ES-I3 (cell line): ENCODE results near the gene KLHDC4.
"Not testable (repeated sequence)": the region's sequence is repeated elsewhere in the genome, so short reads cannot be mapped to it uniquely, and the experiment has no call there.

Experiments used
- H3K36me3 ChIP-seq: 2 replicates; pipeline ENCODE4 v1.6.1; 2013; ENCODE audit warnings: mild to moderate bottlenecking, low read length, control low read depth, moderate library complexity; ENCODE audit not compliant: insufficient read depth
- H3K4me1 ChIP-seq: 2 replicates; pipeline ENCODE4 v1.6.1; 2013; ENCODE audit warnings: mild to moderate bottlenecking, control low read depth, low read length; ENCODE audit not compliant: insufficient read depth
- H3K9ac ChIP-seq: 2 replicates; pipeline ENCODE4 v1.6.1; 2013; ENCODE audit warnings: low read depth, mild to moderate bottlenecking, low read length, moderate library complexity
- H3K9me3 ChIP-seq: 2 replicates; pipeline ENCODE4 v1.6.1; 2013; ENCODE audit warnings: mild to moderate bottlenecking, low read length, moderate library complexity; ENCODE audit not compliant: control insufficient read depth, insufficient read depth

The KLHDC4 gene

GRCh38 chr16:87794485-87795078 lies 28.8 kb upstream of the KLHDC4 start:
- H3K4me1 ChIP-seq, result no peaks in the 10 kb centered on the region
- no peaks in the 10 kb centered on the region for H3K9me3 ChIP-seq
- no peak overlapping the region for H3K9ac ChIP-seq
- no peaks in the 10 kb centered on the region for H3K36me3 ChIP-seq

- Histone ChIP-seq H3K9me3 (no peaks in the 10 kb centered on the region), H3K9ac (no peak overlapping the region), H3K4me1 (no peaks in the 10 kb centered on the region), H3K36me3 (no peaks in the 10 kb centered on the region)
Observed at GRCh38 chr16:87792205-87792565, 26.4 kb upstream of the KLHDC4 start.

GRCh38 chr16:87791295-87792204 lies 25.8 kb upstream of the KLHDC4 start:
- Histone ChIP-seq H3K4me1 (no peaks in the 10 kb centered on the region), H3K9me3 (no peaks in the 10 kb centered on the region), H3K9ac (no peak overlapping the region), H3K36me3 (no peaks in the 10 kb centered on the region)

- H3K9ac ChIP-seq, result no peak overlapping the region
- H3K36me3 ChIP-seq, result no peaks in the 10 kb centered on the region
- H3K4me1 ChIP-seq, result no peaks in the 10 kb centered on the region
- H3K9me3 ChIP-seq, result no peaks in the 10 kb centered on the region
Observed at GRCh38 chr16:87790292-87791100, 24.7 kb upstream of the KLHDC4 start.

- Histone ChIP-seq H3K36me3 (no peaks in the 10 kb centered on the region), H3K4me1 (no peaks in the 10 kb centered on the region), H3K9me3 (no peaks in the 10 kb centered on the region), H3K9ac (no peak overlapping the region)
Observed at GRCh38 chr16:87789437-87790291, 23.9 kb upstream of the KLHDC4 start.

- H3K4me1 ChIP-seq, H3K9ac ChIP-seq, H3K9me3 ChIP-seq, H3K36me3 ChIP-seq: not testable (repeated sequence)
Observed at GRCh38 chr16:87788730-87789436, 23.1 kb upstream of the KLHDC4 start.

- not testable (repeated sequence) for H3K9me3 ChIP-seq, H3K36me3 ChIP-seq, H3K4me1 ChIP-seq, H3K9ac ChIP-seq
Observed at GRCh38 chr16:87787451-87788091, 21.8 kb upstream of the KLHDC4 start.

GRCh38 chr16:87784812-87785211 lies 19.0 kb upstream of the KLHDC4 start:
- Histone ChIP-seq H3K9ac (no peak overlapping the region), H3K9me3 (no peaks in the 10 kb centered on the region), H3K4me1 (no peaks in the 10 kb centered on the region), H3K36me3 (no peaks in the 10 kb centered on the region)

- H3K9me3 ChIP-seq, result no peaks in the 10 kb centered on the region
- H3K36me3 ChIP-seq, result no peaks in the 10 kb centered on the region
- peaks cover 6% of the 10 kb centered on the region; the same call in 1 of the 2 replicates for H3K4me1 ChIP-seq
- no peak overlapping the region for H3K9ac ChIP-seq
Observed at GRCh38 chr16:87782033-87782432, 16.2 kb upstream of the KLHDC4 start.

GRCh38 chr16:87780385-87780989 lies 14.7 kb upstream of the KLHDC4 start:
- Histone ChIP-seq H3K9me3 (no peaks in the 10 kb centered on the region), H3K36me3 (no peaks in the 10 kb centered on the region), H3K9ac (no peak overlapping the region), H3K4me1 (peaks cover 6% of the 10 kb centered on the region; the same call in 1 of the 2 replicates)

GRCh38 chr16:87778830-87779579 lies 13.2 kb upstream of the KLHDC4 start:
- H3K9ac ChIP-seq, result peak overlapping the region; percentile 49
- H3K36me3 ChIP-seq, result no peaks in the 10 kb centered on the region
- peaks cover 6% of the 10 kb centered on the region; the same call in 1 of the 2 replicates for H3K4me1 ChIP-seq
- H3K9me3 ChIP-seq, result no peaks in the 10 kb centered on the region

- H3K4me1 ChIP-seq, result peaks cover 6% of the 10 kb centered on the region; the same call in 1 of the 2 replicates
- H3K9ac ChIP-seq, result peak overlapping the region; percentile 49
- no peaks in the 10 kb centered on the region for H3K36me3 ChIP-seq
- no peaks in the 10 kb centered on the region for H3K9me3 ChIP-seq
Observed at GRCh38 chr16:87778476-87778829, 12.7 kb upstream of the KLHDC4 start.
